Neural cell (in vitro differentiated cells): ENCODE results near the gene FBXL17. TPM values are rescaled to one million over a fixed set of nuclear protein-coding genes. Genes with fewer than 3 reads are reported as not detected.

Experiments used
- H2AFZ ChIP-seq: fragments of 200-600, 300-800 bp; sonication (generic), shearing (Covaris generic); 2 replicates; pipeline ENCODE4 v1.6.0; 2014; ENCODE audit warnings: low read depth, mild to moderate bottlenecking, antibody characterized with exemption, low read length, moderate library complexity
- H3F3A ChIP-seq: fragments of 200-600 bp; shearing (Covaris generic); 2 replicates; pipeline ENCODE4 v1.6.1; 2016; ENCODE audit warnings: mild to moderate bottlenecking, moderate library complexity, mixed read lengths, antibody characterized with exemption, low read length; ENCODE audit not compliant: insufficient read depth, poor library complexity, severe bottlenecking
- H3K27ac ChIP-seq: fragments of 200-600, 300-800 bp; sonication (generic), shearing (Covaris generic); 2 replicates; pipeline ENCODE4 v1.5.1; 2014; ENCODE audit warnings: mild to moderate bottlenecking, low read length, moderate library complexity
- H3K27me3 ChIP-seq: fragments of 300-800, 200-600 bp; sonication (generic), shearing (Covaris generic); 2 replicates; pipeline ENCODE4 v1.6.0; 2014; ENCODE audit warnings: mild to moderate bottlenecking, low read depth, low read length, moderate library complexity; ENCODE audit not compliant: insufficient read depth
- H3K36me3 ChIP-seq: fragments of 300-800, 200-600 bp; sonication (generic), shearing (Covaris generic); 2 replicates; pipeline ENCODE4 v1.5.1; 2014; ENCODE audit warnings: mild to moderate bottlenecking, antibody characterized with exemption, low read length, moderate library complexity; ENCODE audit not compliant: insufficient read depth
- H3K4me2 ChIP-seq: fragments of 300-800, 200-600 bp; sonication (generic), shearing (Covaris generic); 2 replicates; pipeline ENCODE4 v1.6.0; 2014; ENCODE audit warnings: mild to moderate bottlenecking, low read length
- H3K4me3 ChIP-seq: fragments of 300-800, 200-600 bp; sonication (generic), shearing (Covaris generic); 2 replicates; pipeline ENCODE4 v1.5.1; 2014; ENCODE audit warnings: mild to moderate bottlenecking, low read length, moderate library complexity
- H3K79me2 ChIP-seq: fragments of 200-600 bp; shearing (Covaris generic); replicated peaks from 2 replicates; pipeline ENCODE4 v1.6.0; 2014; ENCODE audit warnings: mild to moderate bottlenecking, low read length, moderate library complexity; ENCODE audit not compliant: insufficient read depth
- H3K9ac ChIP-seq: fragments of 300-800, 200-600 bp; sonication (generic), shearing (Covaris generic); 2 replicates; pipeline ENCODE4 v1.6.1; 2016; ENCODE audit warnings: mild to moderate bottlenecking, low read length, mixed read lengths
- H3K9me2 ChIP-seq: fragments of 200-600 bp; shearing (Covaris generic); 2 replicates; pipeline ENCODE4 v1.6.1; 2016; ENCODE audit warnings: mild to moderate bottlenecking, low read length, mixed read lengths; ENCODE audit not compliant: insufficient read depth
- H3K9me3 ChIP-seq: fragments of 200-600, 300-800 bp; sonication (generic), shearing (Covaris generic); 2 replicates; pipeline ENCODE4 v1.6.1; 2016; ENCODE audit warnings: mild to moderate bottlenecking, mixed run types, low read length, moderate library complexity, mixed read lengths
- H4K20me1 ChIP-seq: fragments of 200-600 bp; shearing (Covaris generic); 2 replicates; pipeline ENCODE4 v1.6.1; 2016; ENCODE audit warnings: mild to moderate bottlenecking, mixed run types; ENCODE audit not compliant: insufficient read depth
- EP300 ChIP-seq: fragments of 450-650 bp; conservative IDR thresholded peaks from 2 replicates; pipeline ENCODE4 v1.6.1; 2014; ENCODE audit warnings: antibody characterized with exemption, mild to moderate bottlenecking, moderate library complexity; ENCODE audit not compliant: poor library complexity, severe bottlenecking
- EZH2 ChIP-seq: fragments of 200-600, 300-800 bp; shearing (Covaris generic), sonication (generic); IDR thresholded peaks from 2 replicates; pipeline ENCODE4 v1.6.1; 2014; ENCODE audit warnings: antibody characterized with exemption, low read length, borderline replicate concordance, mild to moderate bottlenecking; ENCODE audit not compliant: insufficient read depth, poor library complexity, severe bottlenecking
- MXI1 ChIP-seq: fragments of 450-650 bp; conservative IDR thresholded peaks from 2 replicates; pipeline ENCODE4 v1.6.1; 2014; ENCODE audit warnings: antibody characterized with exemption, mild to moderate bottlenecking; ENCODE audit not compliant: poor library complexity, severe bottlenecking
- POLR2AphosphoS5 ChIP-seq: IDR thresholded peaks from 2 replicates; pipeline ENCODE4 v1.6.1; 2012
- RAD21 ChIP-seq: fragments of 450-650 bp; conservative IDR thresholded peaks from 2 replicates; pipeline ENCODE4 v1.6.1; 2014; ENCODE audit warnings: antibody characterized with exemption, mild to moderate bottlenecking, moderate library complexity
- SMC3 ChIP-seq: fragments of 450-650 bp; conservative IDR thresholded peaks from 2 replicates; pipeline ENCODE4 v1.6.1; 2014; ENCODE audit warnings: antibody characterized with exemption, mild to moderate bottlenecking, moderate library complexity; ENCODE audit not compliant: poor library complexity
- TAF1 ChIP-seq: IDR thresholded peaks from 2 replicates; pipeline ENCODE4 v1.6.1; 2012; ENCODE audit warnings: low read depth
- polyA plus RNA-seq: library from polyadenylated mRNA; depleted of rRNA; stranded (reverse); fragments of >200 nt; gene quantifications from 2 replicates; pipeline ENCODE4 v1.2.3, GENCODE V29; 2014
- TF ChIP-seq, protein P1 (sequence below): IDR thresholded peaks from 2 replicates; pipeline ENCODE4 v1.6.1; 2012; ENCODE audit warnings: borderline replicate concordance
- TF ChIP-seq, protein P2 (sequence below): fragments of 450-650 bp; IDR thresholded peaks from 2 replicates; pipeline ENCODE4 v1.5.1; 2014; ENCODE audit warnings: antibody characterized with exemption, mild to moderate bottlenecking, moderate library complexity; ENCODE audit not compliant: poor library complexity, severe bottlenecking

FBXL17 gene
- polyA plus RNA-seq, 1 donor from 2014 or later, result 19.6 TPM

DNA sequence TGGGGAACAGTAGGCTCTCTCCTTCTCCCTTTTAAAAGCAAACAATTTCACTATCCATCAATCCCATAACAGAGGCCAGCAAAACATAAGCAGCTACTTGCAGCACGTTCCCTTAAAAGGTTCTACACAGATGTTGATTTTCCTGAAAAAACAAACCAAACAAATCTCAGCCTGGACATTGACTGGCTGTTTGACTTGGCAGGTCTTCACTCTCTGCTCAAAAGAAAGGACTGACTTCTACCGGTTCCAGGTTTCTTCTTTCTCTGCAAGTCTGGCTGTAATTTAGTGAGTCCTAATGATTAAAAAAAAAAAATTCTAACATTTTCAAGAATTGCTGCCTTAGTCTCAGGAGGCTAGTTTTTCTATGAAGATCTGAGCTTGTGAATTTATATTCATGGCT is 508.0 kb downstream of the FBXL17 start:
- no peak overlapping the region for H2AFZ ChIP-seq
- H3F3A ChIP-seq, result no peaks in the 10 kb centered on the region
- H3K4me2 ChIP-seq, result no peak overlapping the region
- H3K9ac ChIP-seq, result no peak overlapping the region
- H3K27me3 ChIP-seq, result no peaks in the 10 kb centered on the region
- H3K4me3 ChIP-seq, result no peak overlapping the region
- TF ChIP-seq EP300 (no peak), RAD21 (no peak), SMC3 (no peak), TAF1 (no peak), POLR2AphosphoS5 (no peak), MXI1 (no peak), EZH2 (no peak)
- TF ChIP-seq, protein P1, sequence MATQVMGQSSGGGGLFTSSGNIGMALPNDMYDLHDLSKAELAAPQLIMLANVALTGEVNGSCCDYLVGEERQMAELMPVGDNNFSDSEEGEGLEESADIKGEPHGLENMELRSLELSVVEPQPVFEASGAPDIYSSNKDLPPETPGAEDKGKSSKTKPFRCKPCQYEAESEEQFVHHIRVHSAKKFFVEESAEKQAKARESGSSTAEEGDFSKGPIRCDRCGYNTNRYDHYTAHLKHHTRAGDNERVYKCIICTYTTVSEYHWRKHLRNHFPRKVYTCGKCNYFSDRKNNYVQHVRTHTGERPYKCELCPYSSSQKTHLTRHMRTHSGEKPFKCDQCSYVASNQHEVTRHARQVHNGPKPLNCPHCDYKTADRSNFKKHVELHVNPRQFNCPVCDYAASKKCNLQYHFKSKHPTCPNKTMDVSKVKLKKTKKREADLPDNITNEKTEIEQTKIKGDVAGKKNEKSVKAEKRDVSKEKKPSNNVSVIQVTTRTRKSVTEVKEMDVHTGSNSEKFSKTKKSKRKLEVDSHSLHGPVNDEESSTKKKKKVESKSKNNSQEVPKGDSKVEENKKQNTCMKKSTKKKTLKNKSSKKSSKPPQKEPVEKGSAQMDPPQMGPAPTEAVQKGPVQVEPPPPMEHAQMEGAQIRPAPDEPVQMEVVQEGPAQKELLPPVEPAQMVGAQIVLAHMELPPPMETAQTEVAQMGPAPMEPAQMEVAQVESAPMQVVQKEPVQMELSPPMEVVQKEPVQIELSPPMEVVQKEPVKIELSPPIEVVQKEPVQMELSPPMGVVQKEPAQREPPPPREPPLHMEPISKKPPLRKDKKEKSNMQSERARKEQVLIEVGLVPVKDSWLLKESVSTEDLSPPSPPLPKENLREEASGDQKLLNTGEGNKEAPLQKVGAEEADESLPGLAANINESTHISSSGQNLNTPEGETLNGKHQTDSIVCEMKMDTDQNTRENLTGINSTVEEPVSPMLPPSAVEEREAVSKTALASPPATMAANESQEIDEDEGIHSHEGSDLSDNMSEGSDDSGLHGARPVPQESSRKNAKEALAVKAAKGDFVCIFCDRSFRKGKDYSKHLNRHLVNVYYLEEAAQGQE, result no peak
- TF ChIP-seq, protein P2, sequence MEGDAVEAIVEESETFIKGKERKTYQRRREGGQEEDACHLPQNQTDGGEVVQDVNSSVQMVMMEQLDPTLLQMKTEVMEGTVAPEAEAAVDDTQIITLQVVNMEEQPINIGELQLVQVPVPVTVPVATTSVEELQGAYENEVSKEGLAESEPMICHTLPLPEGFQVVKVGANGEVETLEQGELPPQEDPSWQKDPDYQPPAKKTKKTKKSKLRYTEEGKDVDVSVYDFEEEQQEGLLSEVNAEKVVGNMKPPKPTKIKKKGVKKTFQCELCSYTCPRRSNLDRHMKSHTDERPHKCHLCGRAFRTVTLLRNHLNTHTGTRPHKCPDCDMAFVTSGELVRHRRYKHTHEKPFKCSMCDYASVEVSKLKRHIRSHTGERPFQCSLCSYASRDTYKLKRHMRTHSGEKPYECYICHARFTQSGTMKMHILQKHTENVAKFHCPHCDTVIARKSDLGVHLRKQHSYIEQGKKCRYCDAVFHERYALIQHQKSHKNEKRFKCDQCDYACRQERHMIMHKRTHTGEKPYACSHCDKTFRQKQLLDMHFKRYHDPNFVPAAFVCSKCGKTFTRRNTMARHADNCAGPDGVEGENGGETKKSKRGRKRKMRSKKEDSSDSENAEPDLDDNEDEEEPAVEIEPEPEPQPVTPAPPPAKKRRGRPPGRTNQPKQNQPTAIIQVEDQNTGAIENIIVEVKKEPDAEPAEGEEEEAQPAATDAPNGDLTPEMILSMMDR, result no peak
- H3K9me3 ChIP-seq, result no peaks in the 10 kb centered on the region
- no peaks in the 10 kb centered on the region for H3K79me2 ChIP-seq
- no peaks in the 10 kb centered on the region for H4K20me1 ChIP-seq
- no peaks in the 10 kb centered on the region for H3K36me3 ChIP-seq
- no peaks in the 10 kb centered on the region for H3K9me2 ChIP-seq
- H3K27ac ChIP-seq, result no peak overlapping the region

DNA sequence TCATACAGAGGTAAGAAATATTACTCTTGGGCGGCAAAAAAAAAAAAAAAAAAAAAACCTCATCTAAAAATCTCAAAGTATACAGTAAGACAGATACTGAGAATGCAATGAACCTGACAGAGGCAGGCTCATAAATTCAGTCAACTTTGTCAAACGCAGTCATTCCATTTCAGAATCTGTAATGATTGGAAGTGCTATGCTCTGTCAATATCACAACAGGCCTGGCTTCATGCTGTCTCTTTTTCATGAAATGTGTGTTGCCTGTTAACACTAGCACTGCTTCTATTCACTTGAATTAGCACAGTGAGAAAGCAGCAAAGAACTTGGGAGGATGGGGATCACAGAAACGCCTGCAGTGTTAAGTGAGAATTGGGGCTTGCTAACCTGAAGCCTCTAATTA is 510.9 kb downstream of the FBXL17 start:
- TF ChIP-seq TAF1, result no peak
- TF ChIP-seq MXI1, result no peak
- no peak for TF ChIP-seq EZH2
- TF ChIP-seq, protein P1, result peak; percentile 41
- TF ChIP-seq POLR2AphosphoS5, result peak; percentile 47
- no peak for TF ChIP-seq EP300
- no peak for TF ChIP-seq RAD21
- no peak for TF ChIP-seq SMC3
- TF ChIP-seq, protein P2, result no peak
- no peaks in the 10 kb centered on the region for H3F3A ChIP-seq

More for the DNA sequence above, 510.9 kb downstream of the FBXL17 start:
- Histone ChIP-seq H3K9me2 (no peaks in the 10 kb centered on the region), H3K36me3 (no peaks in the 10 kb centered on the region), H3K27ac (no peak overlapping the region), H3K27me3 (no peaks in the 10 kb centered on the region), H4K20me1 (no peaks in the 10 kb centered on the region), H3K4me3 (no peak overlapping the region), H2AFZ (no peak overlapping the region), H3K9me3 (no peaks in the 10 kb centered on the region), H3K9ac (no peak overlapping the region), H3K79me2 (no peaks in the 10 kb centered on the region), H3K4me2 (no peak overlapping the region)
